HepG2 (cell line): ENCODE results near the gene RRP12. TPM values are rescaled to one million over a fixed set of nuclear protein-coding genes. Genes with fewer than 3 reads are reported as not detected.

Experiments
- ATAC-seq: fragments of 200-7000 bp; cut with Tn5 transposase; 3 replicates; pipeline ENCODE4 v1.9.1; 2020; ENCODE audit warnings: mild to moderate bottlenecking, moderate library complexity
- BruUV-seq: library from RNA; stranded (reverse); fragments of 400-500 nt; replicated peaks from 2 replicates; lab custom pipeline; 2021; lab: Mats Ljungman, UMichigan
- CTCF ChIA-PET: fragments of 300-600 bp; formaldehyde crosslinking; extraction: SDS; loops from one replicate; lab custom pipeline; 2021; ENCODE audit warnings: low total read pairs, inconsistent platforms, low intra/inter-chr PET ratio; lab: Yijun Ruan, JAX
- POLR2A ChIA-PET: fragments of 350-600 bp; sonication (Branson Sonifier 250); formaldehyde crosslinking; loops from one replicate; lab custom pipeline; 2020; ENCODE audit warnings: antibody characterized with exemption, inconsistent platforms; lab: Yijun Ruan, JAX
- DNase-seq: peaks from one replicate; pipeline ENCODE4 v3.0.0-alpha.2; 2015; ENCODE audit warnings: low spot score
- FAIRE-seq: peaks from 3 replicates; lab custom pipeline; 2011; peaks lifted over from hg19 to GRCh38; lab: Jason Lieb, UNC
- H2AFZ ChIP-seq: one replicate; pipeline ENCODE4 v1.6.1; 2011; ENCODE audit warnings: low read length, inconsistent platforms
- H3K27ac ChIP-seq: fragments of 300-600 bp; 3 replicates; pipeline ENCODE4 v1.8.0; 2011; ENCODE audit warnings: mixed run types, mild to moderate bottlenecking, mixed read lengths, low read length, inconsistent platforms; ENCODE audit not compliant: insufficient read depth; ENCODE audit errors: extremely low read length
- H3K27me3 ChIP-seq, 2 experiments: fragments of 200-600 bp in 1 of 2; 2 replicates in 1 of 2; 3 replicates in 1 of 2; pipeline versions ENCODE4 v1.6.0 to v1.8.0; 2011; ENCODE audit warnings: low read length in 2 of 2, mild to moderate bottlenecking in 2 of 2, moderate library complexity in 2 of 2, inconsistent platforms in 1 of 2; ENCODE audit not compliant: insufficient read depth in 2 of 2, control insufficient read depth in 1 of 2
- H3K36me3 ChIP-seq, 2 experiments: fragments of 200-600 bp in 1 of 2; replicated peaks in 1 of 2; 2 replicates in 1 of 2; 3 replicates in 1 of 2; pipeline versions ENCODE4 v1.5.1 to v1.8.0; 2011; ENCODE audit warnings: low read length in 2 of 2, inconsistent platforms in 1 of 2; ENCODE audit not compliant: insufficient read depth in 2 of 2, control insufficient read depth in 1 of 2
- H3K4me1 ChIP-seq: 2 replicates; pipeline ENCODE4 v1.5.1; 2012; ENCODE audit warnings: low read length, inconsistent platforms; ENCODE audit not compliant: insufficient read depth
- H3K4me2 ChIP-seq: 2 replicates; pipeline ENCODE4 v1.6.0; 2011; ENCODE audit warnings: low read depth, low read length, inconsistent platforms
- H3K4me3 ChIP-seq, 3 experiments: fragments of 200-600 bp in 1 of 3; sonication (generic), shearing (Covaris generic) in 1 of 3; replicated peaks in 1 of 3; 2 replicates each; pipeline ENCODE4 v1.5.1; 2011 to 2016; ENCODE audit warnings: low read length in 3 of 3, inconsistent platforms in 2 of 3, low read depth in 2 of 3, mild to moderate bottlenecking in 2 of 3, control low read depth in 1 of 3, mixed read lengths in 1 of 3; ENCODE audit not compliant: insufficient read depth in 1 of 3
- H3K79me2 ChIP-seq: one replicate; pipeline ENCODE4 v1.6.1; 2011; ENCODE audit warnings: low read length, inconsistent platforms; ENCODE audit not compliant: insufficient read depth
- H3K9ac ChIP-seq: 2 replicates; pipeline ENCODE4 v1.6.0; 2011; ENCODE audit warnings: mild to moderate bottlenecking, low read depth, low read length, inconsistent platforms; ENCODE audit not compliant: insufficient read depth
- H3K9me3 ChIP-seq: 2 replicates; pipeline ENCODE4 v1.5.1; 2012; ENCODE audit warnings: mild to moderate bottlenecking, low read length
- H4K20me1 ChIP-seq: 2 replicates; pipeline ENCODE4 v1.6.0; 2011; ENCODE audit warnings: inconsistent platforms, mild to moderate bottlenecking, low read length, moderate library complexity; ENCODE audit not compliant: insufficient read depth
- ARID5B ChIP-seq: IDR thresholded peaks from 2 replicates; pipeline ENCODE4 v1.4.0; 2020; ENCODE audit warnings: mild to moderate bottlenecking, missing genetic modification reagents
- GPBP1L1 ChIP-seq: sonication (generic); formaldehyde crosslinking; IDR thresholded peaks from 2 replicates; pipeline ENCODE4 v1.5.0; 2020; ENCODE audit warnings: mild to moderate bottlenecking, missing genetic modification reagents
- HNF4A ChIP-seq: sonication (generic); formaldehyde crosslinking; IDR thresholded peaks from 2 replicates; pipeline ENCODE4 v1.4.0; 2020; ENCODE audit warnings: missing genetic modification reagents
- HOXA5 ChIP-seq: sonication (generic); formaldehyde crosslinking; IDR thresholded peaks from 2 replicates; pipeline ENCODE4 v1.4.0; 2020; ENCODE audit warnings: missing genetic modification reagents
- MAFK ChIP-seq, 2 experiments: IDR thresholded peaks in 1 of 2; conservative IDR thresholded peaks in 1 of 2; 2 replicates each; pipeline ENCODE4 v1.6.1; 2011; ENCODE audit warnings: improper control_type of control experiment in 2 of 2, low read length in 2 of 2
- MIER2 ChIP-seq: IDR thresholded peaks from 2 replicates; pipeline ENCODE4 v1.6.1; 2016; ENCODE audit warnings: missing biosample characterization, missing genetic modification reagents
- RARA ChIP-seq: IDR thresholded peaks from 2 replicates; pipeline ENCODE4 v1.6.1; 2016; ENCODE audit warnings: missing genetic modification reagents, missing compliant biosample characterization
- RNF2 ChIP-seq: fragments of 450-650 bp; conservative IDR thresholded peaks from 2 replicates; pipeline ENCODE4 v1.6.1; 2016; ENCODE audit warnings: low read depth
- RXRB ChIP-seq: IDR thresholded peaks from 2 replicates; pipeline ENCODE4 v1.6.1; 2016; ENCODE audit warnings: borderline replicate concordance, missing genetic modification reagents, missing compliant biosample characterization
- SALL1 ChIP-seq: sonication (generic); formaldehyde crosslinking; IDR thresholded peaks from 2 replicates; pipeline ENCODE4 v1.8.0; 2022; ENCODE audit warnings: mild to moderate bottlenecking, missing genetic modification reagents
- SIN3B ChIP-seq: fragments of 150-350 bp; IDR thresholded peaks from 2 replicates; pipeline ENCODE4 v1.6.1; 2014; ENCODE audit warnings: low read length
- SRF ChIP-seq: IDR thresholded peaks from 2 replicates; pipeline ENCODE4 v1.6.1; 2011; ENCODE audit warnings: mild to moderate bottlenecking, low read depth, low read length, moderate library complexity
- ZBTB7B ChIP-seq: sonication (generic); formaldehyde crosslinking; IDR thresholded peaks from 2 replicates; pipeline ENCODE4 v1.4.0; 2020; ENCODE audit warnings: missing genetic modification reagents
- ZFX ChIP-seq: sonication (generic); formaldehyde crosslinking; IDR thresholded peaks from 2 replicates; pipeline ENCODE4 v1.4.0; 2020; ENCODE audit warnings: mild to moderate bottlenecking, low read depth, missing genetic modification reagents, moderate library complexity
- ZNF552 ChIP-seq: sonication (generic); formaldehyde crosslinking; IDR thresholded peaks from 2 replicates; pipeline ENCODE4 v1.9.0; 2022; ENCODE audit warnings: missing genetic modification reagents, mild to moderate bottlenecking, borderline replicate concordance
- ZNF629 ChIP-seq: sonication (generic); formaldehyde crosslinking; conservative IDR thresholded peaks from 2 replicates; pipeline ENCODE4 v1.5.0; 2020; ENCODE audit warnings: missing genetic modification reagents
- ZNF773 ChIP-seq: sonication (generic); formaldehyde crosslinking; IDR thresholded peaks from 2 replicates; pipeline ENCODE4 v1.4.0; 2020; ENCODE audit warnings: missing genetic modification reagents, borderline replicate concordance
- ZNF788 ChIP-seq: sonication (generic); formaldehyde crosslinking; IDR thresholded peaks from 2 replicates; pipeline ENCODE4 v1.5.0; 2020; ENCODE audit warnings: mild to moderate bottlenecking, missing genetic modification reagents, borderline replicate concordance
- ZSCAN22 ChIP-seq: sonication (generic); formaldehyde crosslinking; IDR thresholded peaks from 2 replicates; pipeline ENCODE4 v1.4.0; 2020; ENCODE audit warnings: mild to moderate bottlenecking, missing genetic modification reagents
- WGBS: methylation state at CpG from one replicate; pipeline ENCODE4 v1.1.6; 2017; ENCODE audit warnings: low lambda C conversion rate; 5-methylcytosine and 5-hydroxymethylcytosine counted together
- in situ Hi-C: cut with HindIII; loops from 2 replicates; pipeline ENCODE4 v1.10.0; 2017; ENCODE audit warnings: low pct_unique_long_range_greater_than_20kb; ENCODE audit not compliant: extremely low pct_ligation_motif_present
- intact Hi-C: fragments of 100-400 bp; cut with micrococcal nuclease; formaldehyde crosslinking; loops from one replicate; pipeline ENCODE4 v1.10.0; 2022; ENCODE audit not compliant: unreplicated experiment
- polyA plus RNA-seq, 8 experiments: library from polyadenylated mRNA; depleted of rRNA in 3 of 8; stranded (reverse) in 7 of 8; unstranded in 1 of 8; fragments of >200 nt; fragmentation: Illumina TruSeq in 4 of 8; extraction: Trizol in 4 of 8; gene quantifications; 2 replicates each; pipeline versions ENCODE4 v1.2.1 to v1.2.3, GENCODE V29; 2011 to 2016; ENCODE audit warnings: low read depth in 4 of 8, missing spikeins in 1 of 8, mixed read lengths in 1 of 8; ENCODE audit not compliant: insufficient read depth in 1 of 8
- total RNA-seq, 5 experiments: library from RNA; depleted of rRNA; stranded (reverse); fragments of >200 nt; fragmentation: Illumina TruSeq; extraction: Trizol; gene quantifications; 2 replicates each; pipeline ENCODE4 v1.2.3, GENCODE V29; 2016; ENCODE audit warnings: low read depth in 1 of 5

Gene RRP12
- total and polyA plus RNA-seq, 2 of the 13 experiments (the other 11 are each of a cell fraction or from before 2014, with no cell fraction given) = 13.2 to 39.4 TPM

- TF ChIP-seq ARID5B (CRISPR knock-in tag) = peak; percentile 15; the same call in 1 of the 2 replicates
- peak; percentile 35 to 41; a peak in 1 of 4 replicates for TF ChIP-seq MAFK (conservative IDR thresholded peaks at IDR 0.05 in 1 of 2, IDR thresholded peaks at IDR 0.05 in 1 of 2; ENCODE audit: low read length in 2 of 2)
- no peak for TF ChIP-seq ZNF788 (CRISPR knock-in tag)
Measured at GRCh38 chr10:97412891-97413304, 11.8 kb upstream of the RRP12 start (continued).

- ChIA-PET CTCF (no interaction called here), POLR2A (interaction anchor here (0.8 kb wide), 1 partner anchor 10 kb away, joined by 6 read pairs; the partner anchor contains the start of gene RRP12)
- 3% methylated on average over 4 of the region's 4 CpGs for WGBS
- no peaks in the 10 kb centered on the region for H3K27me3 ChIP-seq
- ATAC-seq = peak; percentile 58
- FAIRE-seq = no peak
- H3K9ac ChIP-seq = no peak overlapping the region
- H3K9me3 ChIP-seq = no peaks in the 10 kb centered on the region
- intact Hi-C loops = no loop called here
- H3K27ac ChIP-seq = peak overlapping the region; percentile 53
- no peak overlapping the region for H2AFZ ChIP-seq
- no peaks in the 10 kb centered on the region for H4K20me1 ChIP-seq
- H3K36me3 ChIP-seq = no peaks in the 10 kb centered on the region
- no peak overlapping the region for H3K4me3 ChIP-seq
- BruUV-seq = no TSS peak
- peak; percentile 90 for DNase-seq
- peaks cover 62% of the 10 kb centered on the region for H3K4me1 ChIP-seq
- no peaks in the 10 kb centered on the region for H3K79me2 ChIP-seq
- peak overlapping the region; percentile 16; the same call in 1 of the 2 replicates for H3K4me2 ChIP-seq
- in situ Hi-C loops = no loop called here
- TF ChIP-seq HNF4A (CRISPR knock-in tag) (peak; percentile 68), SIN3B (no peak), HOXA5 (CRISPR knock-in tag) (no peak), ZNF773 (CRISPR knock-in tag) (no peak), SRF (no peak), ZBTB7B (CRISPR knock-in tag) (peak; percentile 45; the same call in 1 of the 2 replicates), ZSCAN22 (peak; percentile 95), ZNF629 (CRISPR knock-in tag) (peak; percentile 39; the same call in 1 of the 2 replicates), ZNF552 (CRISPR knock-in tag) (no peak), MIER2 (CRISPR knock-in tag) (0 out of 2 replicates have a peak, but pooled peaks have one; percentile 26), GPBP1L1 (CRISPR knock-in tag) (no peak), RNF2 (no peak), ZFX (CRISPR knock-in tag) (no peak), RXRB (peak; percentile 43; the same call in 1 of the 2 replicates), SALL1 (peak; percentile 54), RARA (peak; percentile 84)
Measured at GRCh38 chr10:97411406-97411805, 10.3 kb upstream of the RRP12 start.
